PFSK-1 (cell line): ENCODE measurements around the gene RNF125.

ENCODE experiments used
- FOXP2 ChIP-seq: optimal IDR thresholded peaks from 2 replicates; pipeline ENCODE3; 2011; ENCODE audit warnings: borderline replicate concordance, control low read depth, inconsistent platforms; ENCODE audit not compliant: insufficient read depth; ENCODE audit errors: extremely low read length, extremely low read depth
- POLR2AphosphoS5 ChIP-seq: IDR thresholded peaks from 2 replicates; pipeline ENCODE4 v1.6.1; 2012; ENCODE audit warnings: low read depth, mild to moderate bottlenecking, control low read depth, low read length, moderate library complexity
- REST ChIP-seq, 2 experiments: IDR thresholded peaks; 2 replicates each; pipeline versions ENCODE4 v1.6.1 to v1.8.0; 2011 to 2012; ENCODE audit warnings: low read depth in 2 of 2, low read length in 2 of 2, control low read depth in 1 of 2, inconsistent platforms in 1 of 2, mild to moderate bottlenecking in 1 of 2, moderate library complexity in 1 of 2; ENCODE audit not compliant: insufficient read depth in 1 of 2
- SIN3A ChIP-seq: IDR thresholded peaks from 2 replicates; pipeline ENCODE4 v1.6.1; 2012; ENCODE audit warnings: mild to moderate bottlenecking, low read length, moderate library complexity, borderline replicate concordance; ENCODE audit not compliant: insufficient read depth
- TAF1 ChIP-seq: IDR thresholded peaks from 2 replicates; pipeline ENCODE4 v1.6.1; 2012; ENCODE audit warnings: low read length, control low read depth, borderline replicate concordance; ENCODE audit not compliant: insufficient read depth

GRCh38 chr18:32026491-32027086 lies 8.0 kb downstream of the RNF125 start:
- TF ChIP-seq REST (IDR thresholded peaks at IDR 0.05; ENCODE audit: insufficient read depth in 1 of 2, low read depth in 2 of 2, low read length in 2 of 2) (no peak), TAF1 (no peak), POLR2AphosphoS5 (no peak), SIN3A (no peak), FOXP2 (no peak)
